Transverse colon (tissue), 4 donors: ENCODE data around the gene WWOX. TPM values are rescaled to one million over a fixed set of nuclear protein-coding genes. Genes with fewer than 3 reads are reported as not detected.

Experiments
- DNase-seq: peaks from one replicate; pipeline ENCODE4 v3.0.0-alpha.2; 2019
- H3K27ac ChIP-seq, 4 donors: fragments of 200-600 bp; sonication (generic); 2 replicates each; pipeline ENCODE4 v1.5.1; 2016 to 2018; ENCODE audit warnings: inconsistent platforms in 4 of 4
- H3K27me3 ChIP-seq: fragments of 200-600 bp; sonication (generic); 2 replicates; pipeline ENCODE4 v1.5.1; 2017; ENCODE audit warnings: inconsistent platforms
- H3K36me3 ChIP-seq, 4 donors: fragments of 200-600 bp; sonication (generic); 2 replicates each; pipeline ENCODE4 v1.5.1; 2017 to 2019; ENCODE audit warnings: inconsistent platforms in 4 of 4
- H3K4me1 ChIP-seq, 4 donors: fragments of 200-600 bp; sonication (generic); 2 replicates each; pipeline ENCODE4 v1.5.1; 2017 to 2020; ENCODE audit warnings: inconsistent platforms in 4 of 4
- H3K4me3 ChIP-seq, 4 donors: fragments of 200-600 bp; sonication (generic); 1 replicate in 1 of 4; 2 replicates in 3 of 4; pipeline versions ENCODE4 v1.5.1 to v1.6.1; 2017 to 2019; ENCODE audit warnings: inconsistent platforms in 4 of 4
- H3K9me3 ChIP-seq, 2 donors: fragments of 200-600 bp; sonication (generic); 2 replicates each; pipeline ENCODE4 v1.5.1; 2017 to 2019; ENCODE audit warnings: inconsistent platforms in 2 of 2
- EP300 ChIP-seq: sonication (generic); formaldehyde crosslinking; IDR thresholded peaks from one replicate; pipeline ENCODE4 v1.6.1; 2017; ENCODE audit warnings: antibody characterized with exemption, low read depth
- POLR2A ChIP-seq: fragments of 450-650 bp; IDR thresholded peaks from one replicate; pipeline ENCODE4 v1.6.1; 2016; ENCODE audit warnings: antibody characterized with exemption, mild to moderate bottlenecking, moderate library complexity
- POLR2AphosphoS5 ChIP-seq, 3 donors: sonication (generic); formaldehyde crosslinking; IDR thresholded peaks; one replicate each; pipeline ENCODE4 v1.6.1; 2016; ENCODE audit warnings: antibody characterized with exemption in 3 of 3
- WGBS, 2 donors: methylation state at CpG; one replicate each; pipeline ENCODE4 v1.1.5; 2018; ENCODE audit warnings: low coverage in 1 of 2; 5-methylcytosine and 5-hydroxymethylcytosine counted together
- in situ Hi-C, 4 donors: fragments of 200-750 bp; cut with MboI; loops; one replicate each; pipeline versions ENCODE4 v1.15.0 to v1.15.1; 2017; ENCODE audit warnings: low sequenced_read_pairs in 3 of 4, low pct_ligation_motif_present in 1 of 4, low pct_unique_long_range_greater_than_20kb in 1 of 4
- intact Hi-C: fragments of 100-400 bp; cut with DNase I; formaldehyde crosslinking; loops from one replicate; pipeline ENCODE4 v1.15.1; 2023; ENCODE audit warnings: low total_unique reads
- total RNA-seq, 4 donors: library from RNA; depleted of rRNA; stranded (reverse); fragments of >200 nt; gene quantifications; one replicate each; pipeline ENCODE4 v1.1.0, GENCODE V29; 2016
- TF ChIP-seq, protein P1 (sequence below), 5 experiments: fragments of 200-600 bp in 3 of 5; fragments of 450-650 bp in 2 of 5; sonication (generic) in 3 of 5; IDR thresholded peaks; 1 replicate in 2 of 5; 2 replicates in 3 of 5; pipeline ENCODE4 v1.5.1; 2016 to 2017; ENCODE audit warnings: antibody characterized with exemption in 5 of 5, inconsistent platforms in 3 of 5, mild to moderate bottlenecking in 2 of 5, moderate library complexity in 1 of 5

WWOX gene
- total RNA-seq, 4 donors from 2014 or later, result 11.2 to 53.8 (median 24.8) TPM

DNA sequence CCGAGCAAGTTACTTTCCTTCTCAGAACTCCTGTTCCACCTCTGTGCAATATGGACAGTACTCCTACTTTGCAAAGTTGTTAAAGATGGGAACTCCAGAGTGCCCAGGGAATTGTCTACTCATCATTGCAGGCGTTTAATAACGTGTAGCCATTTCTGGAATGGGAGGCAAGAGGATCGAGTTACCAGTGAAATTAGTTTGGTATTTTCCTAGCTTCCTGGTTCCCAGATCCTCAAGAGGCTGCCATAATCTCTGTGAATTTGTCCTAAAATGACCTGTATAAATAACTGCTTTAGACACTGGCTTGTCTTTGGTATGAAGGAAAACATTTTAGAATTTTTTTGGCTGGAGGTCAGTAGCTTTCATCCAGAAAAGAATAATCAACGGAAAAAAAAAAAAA is 27.7 kb downstream of the WWOX start:
- no peak overlapping the region for H3K27ac ChIP-seq
- DNase-seq, result no peak
- no peaks in the 10 kb centered on the region for H3K36me3 ChIP-seq
- in situ Hi-C loops, result loop anchor here in 3 of 4 donors (5.0 to 10.0 kb wide), 2 partner anchors 108 to 110 kb away; no protein-coding TSS in a partner anchor
- H3K4me1 ChIP-seq, result peaks cover 0 to 18% (median 0%) of the 10 kb centered on the region in 4 donors
- intact Hi-C loops, result loop anchor here (10.0 kb wide), 2 partner anchors 108 to 1478 kb away; partner anchors contain the start of gene MAF
- H3K9me3 ChIP-seq, result no peaks in the 10 kb centered on the region
- no peak overlapping the region for H3K4me3 ChIP-seq
- no peaks in the 10 kb centered on the region for H3K27me3 ChIP-seq
- TF ChIP-seq POLR2AphosphoS5 (IDR thresholded peaks at IDR 0.05) (no peak), POLR2A (no peak), EP300 (no peak)
- TF ChIP-seq, protein P1, sequence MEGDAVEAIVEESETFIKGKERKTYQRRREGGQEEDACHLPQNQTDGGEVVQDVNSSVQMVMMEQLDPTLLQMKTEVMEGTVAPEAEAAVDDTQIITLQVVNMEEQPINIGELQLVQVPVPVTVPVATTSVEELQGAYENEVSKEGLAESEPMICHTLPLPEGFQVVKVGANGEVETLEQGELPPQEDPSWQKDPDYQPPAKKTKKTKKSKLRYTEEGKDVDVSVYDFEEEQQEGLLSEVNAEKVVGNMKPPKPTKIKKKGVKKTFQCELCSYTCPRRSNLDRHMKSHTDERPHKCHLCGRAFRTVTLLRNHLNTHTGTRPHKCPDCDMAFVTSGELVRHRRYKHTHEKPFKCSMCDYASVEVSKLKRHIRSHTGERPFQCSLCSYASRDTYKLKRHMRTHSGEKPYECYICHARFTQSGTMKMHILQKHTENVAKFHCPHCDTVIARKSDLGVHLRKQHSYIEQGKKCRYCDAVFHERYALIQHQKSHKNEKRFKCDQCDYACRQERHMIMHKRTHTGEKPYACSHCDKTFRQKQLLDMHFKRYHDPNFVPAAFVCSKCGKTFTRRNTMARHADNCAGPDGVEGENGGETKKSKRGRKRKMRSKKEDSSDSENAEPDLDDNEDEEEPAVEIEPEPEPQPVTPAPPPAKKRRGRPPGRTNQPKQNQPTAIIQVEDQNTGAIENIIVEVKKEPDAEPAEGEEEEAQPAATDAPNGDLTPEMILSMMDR (IDR thresholded peaks at IDR 0.05), result no peak
- 50 to 57% methylated on average over 4 to 5 of the region's 5 CpGs for WGBS, 2 donors

DNA sequence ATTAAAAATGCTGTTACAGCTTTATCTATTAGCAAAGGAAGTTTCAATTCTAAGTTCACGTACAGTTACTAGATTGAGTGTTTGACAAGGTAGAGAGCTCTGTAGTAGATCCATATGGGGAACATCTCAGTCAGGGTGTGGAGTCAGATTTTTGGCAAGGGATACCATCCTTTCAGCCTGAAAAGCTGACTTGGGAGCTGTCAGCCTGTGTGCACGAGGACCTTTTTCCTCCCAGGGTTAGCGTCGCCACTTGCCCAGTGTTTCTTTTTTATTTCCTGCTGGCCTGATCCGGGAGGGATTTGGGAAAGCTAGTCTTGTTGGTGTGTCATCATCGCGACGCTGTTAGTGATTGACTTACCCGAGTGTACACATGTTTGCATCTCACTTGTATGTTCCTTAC is 29.5 kb downstream of the WWOX start:
- in situ Hi-C loops (loop anchor here in 3 of 4 donors (5.0 to 10.0 kb wide), 2 partner anchors 106 to 108 kb away; no protein-coding TSS in a partner anchor), intact Hi-C loops (loop anchor here (10.0 kb wide), 2 partner anchors 106 to 1476 kb away; partner anchors contain the start of gene MAF)
- Histone ChIP-seq H3K4me3 (no peak overlapping the region), H3K4me1 (peaks cover 0 to 11% (median 0%) of the 10 kb centered on the region in 4 donors), H3K36me3 (no peaks in the 10 kb centered on the region), H3K9me3 (no peaks in the 10 kb centered on the region), H3K27me3 (no peaks in the 10 kb centered on the region), H3K27ac (no peak overlapping the region)
- no peak for DNase-seq
- TF ChIP-seq EP300, result no peak
- TF ChIP-seq, protein P1 (IDR thresholded peaks at IDR 0.05), result no peak
- no peak for TF ChIP-seq POLR2AphosphoS5 (IDR thresholded peaks at IDR 0.05)
- WGBS, 2 donors, result 73 to 75% methylated on average over 2 to 9 of the region's 9 CpGs

DNA sequence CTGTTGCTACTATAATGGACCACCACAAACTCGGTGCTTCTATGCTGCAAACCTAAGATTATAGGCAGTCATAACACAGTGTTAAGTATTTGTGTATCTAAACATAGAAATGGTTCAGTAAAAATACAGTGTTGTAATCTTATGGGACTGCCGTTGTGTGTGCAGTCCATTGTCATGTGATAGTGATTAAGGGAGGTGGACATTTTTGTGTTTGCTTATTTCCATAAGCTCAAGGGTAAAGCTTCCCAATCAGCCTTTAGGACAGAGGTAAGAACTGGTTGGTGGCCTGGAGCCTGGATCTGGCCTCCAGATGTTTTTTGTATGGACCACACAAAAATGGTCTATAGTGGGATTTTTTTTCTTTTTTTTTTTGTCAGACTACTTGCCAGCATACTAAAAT is 29.9 kb downstream of the WWOX start:
- no peak for TF ChIP-seq POLR2A
- TF ChIP-seq, protein P1 (IDR thresholded peaks at IDR 0.05), result no peak
- no peak for TF ChIP-seq POLR2AphosphoS5 (IDR thresholded peaks at IDR 0.05)
- no peak for TF ChIP-seq EP300
- Histone ChIP-seq H3K4me3 (no peak overlapping the region), H3K27me3 (no peaks in the 10 kb centered on the region), H3K9me3 (no peaks in the 10 kb centered on the region), H3K4me1 (peaks cover 0 to 11% (median 0%) of the 10 kb centered on the region in 4 donors), H3K27ac (no peak overlapping the region), H3K36me3 (no peaks in the 10 kb centered on the region)
- in situ Hi-C loops, result loop anchor here in 3 of 4 donors (5.0 to 10.0 kb wide), 2 partner anchors 105 to 108 kb away; no protein-coding TSS in a partner anchor
- WGBS, 2 donors, result 73 to 100% methylated on average over 1 to 2 of the region's 2 CpGs
- intact Hi-C loops, result loop anchor here (10.0 kb wide), 2 partner anchors 105 to 1475 kb away; partner anchors contain the start of gene MAF
- no peak for DNase-seq

DNA sequence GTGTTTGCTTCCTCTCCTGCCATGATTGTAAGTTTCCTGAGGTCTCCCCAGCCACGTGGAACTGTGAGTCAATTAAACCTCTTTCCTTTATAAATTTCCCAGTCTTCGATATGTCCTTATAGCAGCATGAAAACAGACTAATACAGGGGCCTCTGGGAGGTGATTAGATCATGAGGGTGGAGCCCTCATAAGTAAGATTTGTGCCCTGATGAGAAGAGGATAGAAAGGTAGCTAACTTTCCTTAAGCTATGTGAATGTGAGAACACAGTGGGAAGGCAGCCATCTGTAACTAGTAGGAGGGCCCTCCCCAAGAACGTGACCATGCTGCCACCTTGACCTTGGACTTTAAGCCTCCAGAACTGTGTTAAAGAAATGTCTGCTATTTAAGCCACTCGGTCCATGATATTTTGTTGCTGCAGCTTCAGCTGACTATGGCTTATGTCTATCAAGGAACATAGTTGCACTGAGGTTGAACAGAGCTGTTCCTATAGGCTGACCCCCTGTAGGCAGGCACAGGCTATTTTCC is 30.7 kb downstream of the WWOX start:
- TF ChIP-seq EP300, result no peak
- no peak for TF ChIP-seq POLR2AphosphoS5 (IDR thresholded peaks at IDR 0.05)
- no peak for TF ChIP-seq POLR2A
- TF ChIP-seq, protein P1 (IDR thresholded peaks at IDR 0.05), result no peak
- in situ Hi-C loops (no loop called here), intact Hi-C loops (no loop called here)
- no peak overlapping the region for H3K4me3 ChIP-seq
- 83 to 87% methylated on average over 3 to 4 of the region's 4 CpGs for WGBS, 2 donors
- H3K4me1 ChIP-seq, result peaks cover 0 to 11% (median 0%) of the 10 kb centered on the region in 4 donors
- no peak for DNase-seq
- no peaks in the 10 kb centered on the region for H3K27me3 ChIP-seq
- H3K36me3 ChIP-seq, result no peaks in the 10 kb centered on the region
- no peak overlapping the region for H3K27ac ChIP-seq
- H3K9me3 ChIP-seq, result no peaks in the 10 kb centered on the region
